ENCODE measurements around the gene CNNM1. TPM values are rescaled to one million over a fixed set of nuclear protein-coding genes. Genes with fewer than 3 reads are reported as not detected.

CNNM1 gene
- total RNA-seq, 1 experiment from 2014 or later, result not detected

DNA sequence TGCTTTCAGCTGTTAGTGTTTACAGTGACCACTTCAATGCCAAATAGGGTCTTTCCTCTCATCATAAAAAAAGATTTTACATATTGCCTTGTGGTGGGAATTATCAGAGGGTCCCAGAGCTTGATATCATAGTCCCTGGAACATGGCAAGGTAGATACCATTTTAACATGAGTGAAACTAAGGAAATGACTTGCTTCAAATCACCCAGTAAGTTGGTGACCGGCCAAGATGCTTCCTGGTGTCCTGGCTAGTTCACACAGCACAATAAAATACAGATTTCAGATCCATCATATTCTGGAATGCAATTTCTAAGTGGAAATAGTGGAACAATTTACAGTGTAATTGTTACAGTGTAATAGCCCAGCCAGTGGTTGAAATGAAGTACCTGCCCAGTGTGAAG lies 36.6 kb downstream of the CNNM1 start:
- Mint-ChIP-seq H3K4me1 (ENCODE audit: low read depth, unreplicated experiment) (no peaks in the 10 kb centered on the region), H3K36me3 (ENCODE audit: insufficient read depth, unreplicated experiment) (no peaks in the 10 kb centered on the region), H3K4me3 (ENCODE audit: unreplicated experiment) (no peak overlapping the region), H3K27ac (ENCODE audit: unreplicated experiment) (no peak overlapping the region), H3K9me3 (ENCODE audit: unreplicated experiment) (no peaks in the 10 kb centered on the region), H3K27me3 (ENCODE audit: insufficient read depth, unreplicated experiment) (peaks cover 10% of the 10 kb centered on the region)
- no TSS peak for BruUV-seq (replicated peaks)
- no peaks in the 10 kb centered on the region for H3K36me3 ChIP-seq (ENCODE audit: control insufficient read depth, insufficient read depth, low read length)
- no peaks in the 10 kb centered on the region for H3K27me3 ChIP-seq (replicated peaks; ENCODE audit: control insufficient read depth, insufficient read depth, low read length)
- TF ChIP-seq CTCF (IDR thresholded peaks at IDR 0.05; ENCODE audit: insufficient read depth in 1 of 2, low read depth in 1 of 2, low read length in 1 of 2, severe bottlenecking in 1 of 2, unreplicated experiment in 1 of 2), result no peak
- ChIA-PET POLR2A (no interaction called here), CTCF (no interaction called here)
- no peak overlapping the region for H3K4me3 ChIP-seq (ENCODE audit: low read depth, low read length)
- no peaks in the 10 kb centered on the region for H3K4me1 ChIP-seq
- intact Hi-C loops (cut with micrococcal nuclease; ENCODE audit: unreplicated experiment), result loop anchor here (10.0 kb wide), 1 partner anchor 901 kb away; no protein-coding TSS in a partner anchor
- no peak for DNase-seq
- no peaks in the 10 kb centered on the region for H3K9me3 ChIP-seq

GRCh38 chr10:99366666-99367065 lies 37.5 kb downstream of the CNNM1 start:
- Mint-ChIP-seq H3K27ac (ENCODE audit: unreplicated experiment) (no peak overlapping the region), H3K36me3 (ENCODE audit: insufficient read depth, unreplicated experiment) (no peaks in the 10 kb centered on the region), H3K9me3 (ENCODE audit: unreplicated experiment) (no peaks in the 10 kb centered on the region), H3K27me3 (ENCODE audit: insufficient read depth, unreplicated experiment) (peaks cover 10% of the 10 kb centered on the region), H3K4me3 (ENCODE audit: unreplicated experiment) (no peak overlapping the region), H3K4me1 (ENCODE audit: low read depth, unreplicated experiment) (no peaks in the 10 kb centered on the region)
- no peaks in the 10 kb centered on the region for H3K4me1 ChIP-seq
- no peaks in the 10 kb centered on the region for H3K27me3 ChIP-seq (replicated peaks; ENCODE audit: control insufficient read depth, insufficient read depth, low read length)
- no peak overlapping the region for H3K4me3 ChIP-seq (ENCODE audit: low read depth, low read length)
- ChIA-PET POLR2A (no interaction called here), CTCF (no interaction called here)
- intact Hi-C loops (cut with micrococcal nuclease; ENCODE audit: unreplicated experiment), result loop anchor here (10.0 kb wide), 1 partner anchor 902 kb away; no protein-coding TSS in a partner anchor
- H3K36me3 ChIP-seq (ENCODE audit: control insufficient read depth, insufficient read depth, low read length), result no peaks in the 10 kb centered on the region
- no peak for TF ChIP-seq CTCF (IDR thresholded peaks at IDR 0.05; ENCODE audit: insufficient read depth in 1 of 2, low read depth in 1 of 2, low read length in 1 of 2, severe bottlenecking in 1 of 2, unreplicated experiment in 1 of 2)
- BruUV-seq (replicated peaks), result no TSS peak
- no peak for DNase-seq
- no peaks in the 10 kb centered on the region for H3K9me3 ChIP-seq

DNA sequence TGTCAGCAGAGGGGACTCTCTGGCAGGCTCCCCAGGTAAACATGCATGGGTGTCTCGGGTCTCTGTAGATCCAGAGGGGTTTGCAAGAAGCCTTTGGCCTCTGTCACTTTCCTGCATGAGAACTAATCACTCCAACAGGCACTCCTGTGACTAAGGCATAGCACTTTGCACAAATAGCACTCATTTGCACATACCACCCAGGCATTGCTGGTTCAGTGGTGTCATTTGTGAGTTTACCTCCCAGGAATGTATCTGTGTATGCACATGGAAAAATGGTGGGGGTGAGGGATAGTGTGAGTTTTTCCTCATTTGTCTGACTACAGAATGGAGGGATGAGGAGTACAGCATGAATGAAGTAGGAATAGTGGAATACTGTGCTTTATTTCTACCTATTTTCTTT lies 39.5 kb downstream of the CNNM1 start:
- Histone ChIP-seq H3K27me3 (replicated peaks; ENCODE audit: control insufficient read depth, insufficient read depth, low read length) (no peaks in the 10 kb centered on the region), H3K4me3 (ENCODE audit: low read depth, low read length) (no peak overlapping the region), H3K4me1 (no peaks in the 10 kb centered on the region), H3K9me3 (no peaks in the 10 kb centered on the region), H3K36me3 (ENCODE audit: control insufficient read depth, insufficient read depth, low read length) (no peaks in the 10 kb centered on the region)
- no peaks in the 10 kb centered on the region for H3K4me1 Mint-ChIP-seq (ENCODE audit: low read depth, unreplicated experiment)
- no TSS peak for BruUV-seq (replicated peaks)
- no peaks in the 10 kb centered on the region for H3K36me3 Mint-ChIP-seq (ENCODE audit: insufficient read depth, unreplicated experiment)
- H3K9me3 Mint-ChIP-seq (ENCODE audit: unreplicated experiment), result no peaks in the 10 kb centered on the region
- peaks cover 14% of the 10 kb centered on the region for H3K27me3 Mint-ChIP-seq (ENCODE audit: insufficient read depth, unreplicated experiment)
- no peak for TF ChIP-seq CTCF (IDR thresholded peaks at IDR 0.05; ENCODE audit: insufficient read depth in 1 of 2, low read depth in 1 of 2, low read length in 1 of 2, severe bottlenecking in 1 of 2, unreplicated experiment in 1 of 2)
- no peak overlapping the region for H3K4me3 Mint-ChIP-seq (ENCODE audit: unreplicated experiment)
- no peak for DNase-seq
- intact Hi-C loops (cut with micrococcal nuclease; ENCODE audit: unreplicated experiment), result loop anchor here (10.0 kb wide), 1 partner anchor 904 kb away; no protein-coding TSS in a partner anchor
- no peak overlapping the region for H3K27ac Mint-ChIP-seq (ENCODE audit: unreplicated experiment)
- ChIA-PET CTCF (no interaction called here), POLR2A (no interaction called here)
